Retina (tissue), 1 donor: Measurements from ENCODE around the gene TNFSF9.
A peak's percentile ranks its signal among the peaks of the same experiment; 100 is the strongest.
"Not testable (repeated sequence)": the region's sequence is repeated elsewhere in the genome, so short reads cannot be mapped to it uniquely, and the experiment has no call there.

Source experiments
- DNase-seq: peaks from one replicate; pipeline ENCODE4 v3.0.0-alpha.2; 2016

TNFSF9 gene

DNA sequence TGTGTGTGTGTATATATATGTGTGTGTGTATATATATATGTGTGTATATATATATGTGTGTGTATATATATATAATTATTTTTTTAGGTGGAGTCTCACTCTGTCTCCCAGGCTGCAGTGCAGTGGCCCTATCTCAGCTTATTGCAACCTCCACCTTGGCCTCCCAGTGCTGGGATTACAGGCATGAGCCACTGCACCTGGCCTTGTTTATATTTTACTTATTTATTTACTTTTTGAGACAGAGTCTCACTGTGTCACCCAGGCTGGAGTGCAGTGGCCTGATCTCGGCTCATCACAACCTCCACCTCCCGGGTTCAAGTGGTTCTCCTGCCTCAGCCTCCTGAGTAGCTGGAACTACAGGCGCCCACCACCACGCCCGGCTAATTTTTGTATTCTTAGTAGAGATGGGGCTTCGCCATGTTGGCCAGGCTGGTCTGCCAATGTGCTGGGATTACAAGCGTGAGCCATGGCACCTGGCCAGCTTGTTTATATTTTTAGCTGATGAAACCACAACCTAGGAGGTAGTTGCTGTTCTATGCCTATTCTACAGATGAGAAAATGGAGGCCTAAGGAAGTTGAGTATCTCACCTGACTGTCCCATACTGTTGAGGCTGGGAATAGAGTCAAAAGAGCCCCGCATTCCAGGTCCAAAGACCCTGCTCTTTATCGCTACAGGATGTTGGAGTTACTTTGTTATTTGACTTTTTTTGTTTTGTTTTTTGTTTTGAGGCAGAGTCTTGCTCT, 22.6 kb upstream of the TNFSF9 start:
- DNase-seq: not testable (repeated sequence)

DNA sequence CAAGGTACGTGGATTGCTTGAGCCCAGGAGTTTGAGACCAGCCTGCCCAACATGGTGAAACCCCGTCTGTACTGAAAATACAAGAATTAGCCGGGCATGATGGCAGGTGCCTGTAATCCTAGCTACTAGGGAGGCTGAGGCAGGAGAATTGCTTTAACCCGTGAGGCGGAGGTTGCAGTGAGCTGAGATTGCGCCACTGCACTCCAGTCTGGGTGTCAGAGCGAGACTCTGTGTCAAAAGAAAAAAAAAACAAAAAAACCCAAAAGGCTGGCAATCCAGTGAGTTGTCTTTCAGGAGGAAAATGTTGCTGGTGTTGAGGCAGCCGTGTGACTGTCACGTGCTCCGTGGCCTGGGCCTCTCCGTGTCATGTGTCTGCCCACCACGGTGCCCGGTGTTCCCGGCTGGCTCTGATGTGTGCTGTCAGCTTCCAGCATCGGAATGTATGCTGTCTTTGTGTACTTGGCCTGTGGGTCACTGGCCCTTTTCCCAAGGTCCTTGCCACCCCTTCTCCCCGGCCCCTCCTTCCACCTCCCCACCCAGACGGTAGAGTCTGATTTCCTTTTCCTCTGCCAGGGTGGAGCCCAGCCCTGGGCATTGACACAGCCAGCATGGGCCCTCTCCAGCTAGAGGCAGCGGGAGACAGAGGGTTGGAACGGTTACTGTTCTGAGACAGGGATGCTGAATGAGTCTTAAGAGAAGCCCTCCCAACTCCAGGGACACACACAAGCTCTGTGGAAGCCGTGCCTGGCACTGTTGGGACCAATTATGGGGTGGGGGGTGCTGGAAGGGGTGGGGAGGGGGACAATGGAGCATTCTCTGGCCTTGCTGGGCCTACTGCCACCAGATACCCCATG, 21.5 kb upstream of the TNFSF9 start:
- peak; percentile 52 for DNase-seq

DNA sequence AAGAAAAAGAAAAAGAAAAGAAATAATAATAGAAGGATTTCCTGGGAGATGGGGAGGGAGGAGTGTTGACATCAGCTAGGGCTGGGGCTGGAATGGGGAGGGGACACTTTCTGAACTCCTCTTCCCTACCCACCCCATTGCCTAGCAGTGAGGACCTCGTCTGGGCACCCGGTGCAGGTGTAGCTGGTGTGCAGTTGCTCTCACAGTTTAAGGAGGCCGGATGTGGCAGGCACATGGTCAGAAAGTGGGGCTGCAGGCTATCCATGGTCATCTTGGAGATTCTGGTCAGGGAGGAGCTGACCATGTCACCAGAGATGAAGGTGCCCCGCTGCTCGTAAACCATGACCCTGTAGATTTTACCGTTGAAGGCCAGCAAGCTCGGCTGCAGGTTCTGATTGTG, 20.2 kb upstream of the TNFSF9 start:
- DNase-seq: no peak

DNA sequence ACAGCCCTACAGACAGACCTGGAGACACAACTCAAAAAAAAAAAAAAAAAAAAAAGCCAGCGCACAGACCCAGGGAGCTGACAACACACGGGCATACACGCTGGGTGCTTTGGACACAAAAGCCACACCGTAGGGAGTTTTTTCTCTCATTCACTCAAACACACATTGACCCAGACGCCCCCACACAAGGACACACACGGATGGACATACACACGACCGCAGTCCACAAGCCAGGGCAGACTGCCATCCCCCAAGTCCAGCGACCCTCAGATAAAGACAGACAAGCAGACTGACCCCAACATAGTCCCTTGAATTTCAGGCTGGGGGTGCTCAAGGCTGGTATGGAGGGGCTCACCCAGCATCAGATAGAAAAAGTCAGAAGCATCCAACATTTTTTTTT, 16.7 kb upstream of the TNFSF9 start:
- DNase-seq: no peak

DNA sequence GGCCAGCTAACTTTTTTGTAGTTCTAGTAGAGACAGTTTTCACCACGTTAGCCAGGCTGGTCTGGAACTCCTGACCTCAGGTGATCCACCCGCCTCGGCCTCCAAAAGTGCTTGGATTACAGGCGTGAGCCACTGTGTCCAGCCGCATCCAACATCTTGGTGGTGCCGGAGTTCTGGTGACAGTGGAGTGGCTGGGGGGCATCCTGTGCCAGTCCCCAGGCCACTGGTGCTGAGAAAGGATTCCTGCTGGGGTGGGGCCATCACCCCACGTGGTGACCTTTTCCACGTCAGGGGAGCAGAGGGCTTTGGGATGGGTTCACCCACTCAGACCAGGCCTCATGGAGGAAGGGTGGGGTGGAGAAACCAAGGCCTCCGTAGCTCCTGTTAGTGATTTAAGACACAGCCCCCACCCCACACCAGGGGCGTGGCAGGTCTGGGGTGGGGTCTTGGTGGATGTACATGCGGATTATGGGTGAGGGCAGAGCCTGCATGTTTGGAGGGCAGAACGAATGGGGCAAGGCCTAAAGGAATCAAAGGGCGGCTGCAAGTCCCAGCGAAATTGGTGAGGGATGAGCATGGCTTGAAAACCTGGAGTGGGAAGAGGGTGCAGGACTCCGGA, 15.8 kb upstream of the TNFSF9 start:
- no peak for DNase-seq

DNA sequence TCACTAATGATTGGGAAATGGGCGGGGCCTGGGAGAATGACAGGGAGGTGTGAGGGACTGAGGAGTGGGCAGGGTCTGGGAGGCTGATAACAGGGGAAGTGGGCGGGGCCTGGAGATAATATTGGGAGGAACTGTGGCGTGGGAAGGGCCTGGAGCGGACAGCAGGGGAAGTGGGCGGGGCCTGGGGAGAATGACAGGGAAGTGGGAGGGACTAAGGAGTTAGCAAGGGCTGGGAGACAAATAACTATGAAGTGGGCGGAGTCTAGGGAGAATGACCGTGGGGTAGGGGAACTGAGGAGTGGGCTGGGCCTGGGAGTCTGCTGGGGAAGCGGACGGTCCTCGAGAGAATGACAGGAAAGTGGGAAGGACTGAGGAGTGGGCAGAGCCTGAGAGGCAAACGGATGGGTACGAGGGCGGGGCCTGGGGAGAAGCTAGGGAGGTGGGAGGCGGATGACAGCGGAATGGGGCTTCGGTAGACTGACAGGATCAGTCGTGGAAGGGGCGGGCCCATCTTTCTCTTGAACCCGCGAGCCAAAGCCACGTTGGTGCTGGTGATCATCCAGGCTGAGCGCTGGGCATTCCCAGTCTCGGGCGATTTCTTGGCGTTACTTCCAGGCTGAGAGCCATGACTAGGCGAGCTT, 14.7 kb upstream of the TNFSF9 start:
- peak; percentile 93 for DNase-seq

DNA sequence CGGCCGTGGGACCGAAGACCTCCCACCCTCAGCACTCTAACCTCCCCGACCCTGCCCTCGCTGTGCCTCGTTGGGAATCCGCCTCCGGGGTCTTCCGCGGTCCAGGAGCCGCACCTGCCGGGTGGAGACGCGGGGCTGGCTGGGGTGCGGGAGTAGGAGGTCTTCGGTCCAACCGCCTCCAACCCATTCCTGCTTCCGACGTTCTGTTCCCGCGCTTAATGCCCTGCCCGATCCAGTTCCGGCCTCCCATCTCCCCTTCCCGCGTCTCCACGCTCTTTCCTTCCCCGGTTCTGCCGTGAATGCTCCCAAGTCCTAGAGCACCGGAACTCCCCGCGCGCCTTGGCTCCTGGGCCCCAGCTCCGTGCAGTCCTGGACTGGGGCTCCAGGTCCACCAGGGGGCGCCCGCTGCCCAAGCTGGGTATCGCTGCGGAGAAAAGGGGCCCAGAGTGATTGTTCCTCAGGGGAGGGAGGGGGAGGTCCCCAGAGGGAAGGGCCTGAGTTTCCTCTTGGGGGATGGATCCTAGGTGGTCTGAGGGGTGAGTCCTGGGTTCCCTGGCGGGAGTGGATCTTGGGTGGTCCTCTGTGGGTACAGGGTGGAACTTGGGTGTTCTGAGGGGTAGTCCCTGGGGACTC, 14.1 kb upstream of the TNFSF9 start:
- DNase-seq: peak; percentile 91

DNA sequence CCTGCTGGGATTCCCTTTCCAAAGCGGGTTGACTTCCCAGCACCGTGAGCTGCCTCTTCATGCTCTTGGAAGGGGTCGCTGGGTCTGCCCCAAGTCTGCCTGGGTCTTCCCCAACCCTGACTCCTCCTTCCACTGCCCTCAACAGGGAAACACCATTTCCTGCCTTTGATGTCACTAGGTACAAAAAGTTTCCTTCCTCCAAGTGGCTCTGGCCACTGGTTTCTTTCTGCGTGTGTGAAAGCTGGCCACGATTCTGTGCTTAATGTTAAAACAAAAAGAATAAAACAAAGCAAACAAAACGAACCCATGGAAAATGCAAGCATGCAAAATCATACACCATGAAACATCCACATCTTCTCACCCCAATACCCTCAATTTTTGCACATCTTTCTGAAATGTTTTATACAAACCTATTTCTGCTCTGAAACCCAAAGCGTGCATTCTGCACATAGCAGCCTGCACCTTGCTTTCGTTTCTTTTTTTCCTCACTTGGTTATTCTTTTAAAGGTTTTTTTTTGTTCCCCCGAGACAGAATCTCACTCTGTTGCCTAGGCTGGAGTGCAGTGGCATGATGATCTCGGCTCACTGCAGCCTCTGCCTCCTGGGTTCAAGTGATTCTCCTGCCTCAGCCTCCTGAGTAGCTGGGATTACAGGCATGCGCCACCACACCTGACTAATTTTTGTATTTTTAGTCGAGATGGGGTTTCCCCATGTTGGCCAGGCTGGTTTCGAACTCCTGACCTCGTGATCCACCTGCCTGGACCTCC, 12.5 kb upstream of the TNFSF9 start:
- DNase-seq: no peak

DNA sequence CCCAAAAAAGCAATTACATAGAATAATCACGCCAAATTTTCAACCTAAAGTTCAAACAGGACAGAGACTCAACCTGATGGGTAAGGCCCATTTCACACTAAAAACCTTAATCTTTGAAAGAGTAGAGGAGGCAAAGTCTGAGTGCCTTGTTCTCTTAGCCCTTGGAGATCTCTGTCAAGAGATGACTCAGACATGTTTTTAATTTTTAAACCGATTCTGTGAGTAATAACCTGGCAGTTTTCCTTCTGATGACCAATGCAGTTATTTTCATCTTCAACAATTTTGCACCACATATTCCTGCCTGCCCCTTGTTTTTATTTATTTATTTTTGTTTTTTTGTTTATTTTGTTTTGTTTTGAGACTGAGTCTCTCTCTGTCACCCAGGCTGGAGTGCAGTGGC, 11.5 kb upstream of the TNFSF9 start:
- DNase-seq: no peak

DNA sequence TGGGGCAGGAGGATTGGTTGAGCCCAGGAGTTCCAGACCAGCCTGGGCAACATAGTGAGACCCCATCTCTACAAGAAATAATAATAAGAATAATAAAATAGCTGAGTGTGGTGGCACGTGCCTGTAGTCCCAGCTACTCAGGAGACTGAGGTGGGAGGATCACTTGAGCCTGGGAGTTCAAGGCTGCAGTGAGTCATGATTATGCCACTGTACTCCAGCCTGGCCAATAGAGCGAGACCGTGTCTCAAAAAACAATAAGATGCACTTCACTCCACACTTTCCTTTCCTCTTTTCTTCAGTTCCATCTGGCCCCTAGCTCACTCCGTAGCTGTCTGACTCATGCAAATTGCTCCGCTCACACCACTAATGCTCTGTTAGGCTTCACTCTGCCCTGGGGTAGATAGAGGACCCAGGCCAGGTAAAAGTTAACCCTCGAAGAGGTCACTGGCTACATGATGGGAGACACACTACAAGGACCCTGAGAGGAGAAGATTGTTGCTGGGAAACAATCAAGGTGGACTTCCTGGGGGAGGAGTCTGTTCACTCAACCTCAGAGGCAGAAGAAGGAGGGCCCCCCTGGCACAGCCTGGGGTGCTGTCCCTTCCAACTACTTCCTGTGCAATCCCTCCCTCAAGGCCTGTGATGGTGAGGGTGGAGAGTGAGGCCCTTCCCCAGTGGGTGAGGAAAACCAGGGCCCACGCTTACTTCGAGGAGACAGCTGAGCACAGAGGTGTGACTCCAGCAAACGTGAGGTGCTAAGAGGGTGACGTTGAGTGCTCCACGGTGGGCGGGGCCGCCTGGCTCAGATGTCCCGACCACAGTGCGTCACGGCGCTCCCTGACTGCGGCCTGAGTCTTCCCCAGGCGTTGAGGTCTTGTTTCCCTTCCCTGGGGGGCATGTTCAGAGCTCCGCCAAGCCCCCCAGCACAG, 8.8 kb upstream of the TNFSF9 start:
- no peak for DNase-seq

DNA sequence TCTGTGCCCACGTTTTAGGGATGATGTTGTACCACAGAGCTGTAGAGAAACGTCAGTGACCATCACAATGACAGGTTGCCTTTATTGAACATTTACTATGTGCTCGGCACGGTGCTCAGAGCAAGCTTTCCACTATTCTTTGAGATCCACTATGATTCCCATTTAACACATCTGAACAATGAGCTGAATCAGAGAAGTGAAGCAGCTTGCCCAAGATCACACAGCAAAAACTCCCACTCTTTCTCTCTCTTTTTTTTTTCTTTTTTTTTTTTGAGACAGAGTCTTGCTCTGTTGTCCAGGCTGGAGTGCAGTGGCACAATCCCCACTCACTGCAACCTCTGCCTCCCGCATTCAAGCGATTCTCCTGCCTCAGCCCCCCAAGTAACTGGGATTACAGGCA, 8.1 kb upstream of the TNFSF9 start:
- DNase-seq: no peak

DNA sequence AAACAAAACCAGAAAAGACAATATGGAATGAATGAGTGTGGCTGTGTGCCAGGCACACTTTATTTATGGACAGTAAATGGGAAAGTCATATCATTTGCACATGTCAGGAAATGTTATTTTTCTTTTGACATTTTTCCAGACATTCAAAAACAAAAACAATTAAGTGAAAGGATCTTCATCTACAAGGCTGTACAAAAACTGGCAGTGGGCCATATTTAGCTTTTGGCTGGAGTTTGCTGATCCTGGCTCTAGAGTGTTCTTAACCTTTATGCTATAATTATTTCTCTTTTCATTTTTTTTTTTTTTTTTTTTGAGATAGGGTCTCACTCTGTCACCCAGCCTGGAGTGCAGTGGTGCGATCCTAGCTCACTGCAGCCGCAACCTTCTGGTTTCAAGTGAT, 6.5 kb upstream of the TNFSF9 start:
- no peak for DNase-seq

DNA sequence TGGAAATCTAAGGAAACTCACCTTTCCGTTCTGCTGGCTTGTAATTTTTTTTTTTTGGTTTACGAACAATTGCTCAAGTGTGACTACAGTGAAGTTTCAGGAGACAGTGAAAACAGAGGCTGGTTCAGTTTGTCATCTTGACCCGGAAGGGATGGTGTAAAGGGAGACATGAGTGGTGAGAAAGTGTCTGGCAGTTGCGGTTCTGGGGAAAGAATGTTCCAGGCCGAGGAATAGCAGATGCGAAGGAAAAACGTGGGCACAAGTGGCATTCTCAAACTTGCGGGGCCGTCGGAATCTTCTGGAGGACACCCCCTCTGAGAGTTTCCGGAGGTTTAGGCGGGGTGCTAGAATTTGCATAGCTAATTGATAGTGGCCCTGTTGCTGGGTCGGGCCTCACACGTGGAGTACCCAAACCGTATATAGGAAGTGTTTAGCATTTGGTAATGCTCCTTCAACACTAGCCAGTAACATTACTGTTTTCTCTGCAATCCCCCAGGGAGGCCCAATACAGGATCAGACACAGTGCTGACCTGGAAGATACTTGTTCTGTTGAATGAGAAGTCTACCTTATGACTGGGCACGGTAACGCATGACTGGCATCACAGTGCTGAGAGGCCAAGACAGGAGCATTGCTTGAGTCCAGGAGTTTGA, 2.8 kb upstream of the TNFSF9 start:
- no peak for DNase-seq

DNA sequence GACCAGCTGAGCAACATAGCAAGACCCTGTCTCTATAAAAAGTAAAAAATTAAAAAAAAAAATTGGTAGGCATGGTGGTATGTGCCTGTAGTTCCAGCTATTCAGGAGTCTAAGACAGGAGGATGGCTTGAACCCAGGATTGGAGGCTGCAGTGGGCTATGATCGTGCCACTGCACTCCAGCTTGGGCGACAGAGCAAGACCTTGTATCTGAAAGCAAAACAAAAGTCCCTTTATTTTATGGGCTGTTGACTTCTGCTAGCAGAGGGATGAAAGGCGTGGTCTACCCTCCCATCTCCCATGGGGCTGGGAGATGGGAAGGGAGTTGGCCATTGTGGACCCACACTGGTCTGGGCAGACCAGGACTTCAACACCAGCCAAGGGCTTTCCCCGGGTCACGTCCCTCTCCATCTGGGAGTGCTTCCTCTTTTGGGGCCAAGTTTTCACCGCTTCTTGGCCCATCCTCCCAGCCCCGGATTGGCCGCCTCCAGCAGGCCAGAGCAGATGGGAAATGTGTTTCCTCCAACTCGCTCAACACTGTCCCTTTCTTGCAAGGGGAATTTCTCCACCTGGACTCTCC, 2.2 kb upstream of the TNFSF9 start:
- DNase-seq: no peak

DNA sequence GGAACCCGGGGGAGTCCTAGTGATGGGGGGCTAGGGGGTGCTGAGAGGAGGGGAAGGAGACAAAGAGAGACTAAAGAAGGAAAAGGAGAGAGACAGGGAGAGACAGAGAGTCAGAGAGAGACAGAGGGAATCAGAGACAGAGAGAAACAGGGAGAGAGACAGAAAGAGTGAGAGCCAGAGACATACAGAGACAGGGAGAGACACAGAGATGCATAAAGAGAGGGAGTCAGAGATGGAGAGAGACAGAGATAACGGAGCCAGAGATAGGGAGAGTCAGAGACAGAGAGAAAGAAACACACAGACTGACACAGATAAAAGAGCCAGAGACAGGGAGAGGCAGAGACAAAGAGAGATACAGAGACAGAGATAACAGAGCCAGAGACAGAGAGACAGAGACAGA, 1.5 kb upstream of the TNFSF9 start:
- no peak for DNase-seq

DNA sequence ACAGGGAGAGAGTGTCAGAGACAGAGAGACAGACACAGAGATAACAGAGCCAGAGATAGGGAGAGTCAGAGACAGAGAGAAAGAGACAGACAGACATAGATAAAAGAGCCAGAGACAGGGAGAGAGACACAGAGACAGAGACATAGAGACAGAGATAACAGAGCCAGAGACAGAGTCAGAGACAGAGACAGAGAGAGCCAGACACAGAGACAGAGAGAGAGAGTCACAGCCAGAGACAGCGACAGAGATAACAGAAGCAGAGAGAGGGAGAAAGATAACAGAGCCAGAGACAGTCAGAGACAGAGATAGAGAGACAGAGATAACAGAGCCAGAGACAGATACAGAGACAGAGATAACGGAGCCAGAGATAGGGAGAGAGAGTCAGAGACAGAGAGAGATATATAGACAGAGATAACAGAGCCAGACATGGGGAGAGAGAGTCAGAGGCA, 865 bp upstream of the TNFSF9 start:
- no peak for DNase-seq

DNA sequence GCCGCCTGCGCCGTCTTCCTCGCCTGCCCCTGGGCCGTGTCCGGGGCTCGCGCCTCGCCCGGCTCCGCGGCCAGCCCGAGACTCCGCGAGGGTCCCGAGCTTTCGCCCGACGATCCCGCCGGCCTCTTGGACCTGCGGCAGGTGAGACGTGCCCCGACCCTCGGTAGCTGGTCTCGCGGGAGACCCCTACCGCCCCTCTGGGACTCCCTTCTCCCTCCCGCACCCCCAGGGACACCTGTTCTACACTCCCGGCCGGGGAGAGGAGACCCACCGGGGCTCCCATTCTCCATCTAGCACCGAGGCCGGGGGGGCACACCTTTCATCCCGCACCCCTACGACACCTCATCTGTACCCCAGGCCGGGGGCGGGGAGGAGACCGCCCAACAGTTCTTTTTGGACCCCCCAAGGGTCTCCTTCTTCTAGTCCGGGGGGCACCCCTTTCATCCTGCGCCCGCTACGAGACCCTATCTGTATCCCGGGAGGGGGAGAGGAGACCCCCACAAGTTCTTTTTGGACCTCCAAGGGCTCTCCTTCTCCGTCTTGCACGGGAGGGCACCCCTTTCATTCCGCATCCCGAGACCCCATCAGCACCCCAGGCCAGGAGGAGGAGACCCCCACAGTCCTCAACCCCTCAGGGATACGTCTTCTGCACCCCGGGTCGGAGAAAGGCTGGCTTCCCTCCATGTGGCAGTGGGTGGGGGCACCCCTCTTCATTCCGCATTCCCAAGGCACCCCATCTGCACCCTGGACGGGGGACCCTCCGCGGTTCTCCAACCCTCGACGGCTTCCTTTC, 533 bp downstream of the TNFSF9 start:
- DNase-seq: no peak

DNA sequence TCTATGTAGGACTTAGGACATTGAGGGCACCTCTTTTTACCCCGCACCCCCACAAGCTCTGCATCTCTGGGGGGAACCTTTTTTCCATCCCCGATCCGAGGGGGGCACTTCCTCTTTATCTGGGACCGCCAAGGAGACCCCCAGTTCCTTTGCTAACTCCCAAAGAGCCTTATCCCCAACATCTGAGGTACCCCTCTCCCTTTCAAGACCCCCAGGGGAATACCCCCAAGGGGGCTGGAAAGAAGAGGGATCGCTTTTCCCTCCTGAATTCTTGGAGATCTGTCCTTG, 1.1 kb downstream of the TNFSF9 start:
- peak; percentile 26 for DNase-seq

DNA sequence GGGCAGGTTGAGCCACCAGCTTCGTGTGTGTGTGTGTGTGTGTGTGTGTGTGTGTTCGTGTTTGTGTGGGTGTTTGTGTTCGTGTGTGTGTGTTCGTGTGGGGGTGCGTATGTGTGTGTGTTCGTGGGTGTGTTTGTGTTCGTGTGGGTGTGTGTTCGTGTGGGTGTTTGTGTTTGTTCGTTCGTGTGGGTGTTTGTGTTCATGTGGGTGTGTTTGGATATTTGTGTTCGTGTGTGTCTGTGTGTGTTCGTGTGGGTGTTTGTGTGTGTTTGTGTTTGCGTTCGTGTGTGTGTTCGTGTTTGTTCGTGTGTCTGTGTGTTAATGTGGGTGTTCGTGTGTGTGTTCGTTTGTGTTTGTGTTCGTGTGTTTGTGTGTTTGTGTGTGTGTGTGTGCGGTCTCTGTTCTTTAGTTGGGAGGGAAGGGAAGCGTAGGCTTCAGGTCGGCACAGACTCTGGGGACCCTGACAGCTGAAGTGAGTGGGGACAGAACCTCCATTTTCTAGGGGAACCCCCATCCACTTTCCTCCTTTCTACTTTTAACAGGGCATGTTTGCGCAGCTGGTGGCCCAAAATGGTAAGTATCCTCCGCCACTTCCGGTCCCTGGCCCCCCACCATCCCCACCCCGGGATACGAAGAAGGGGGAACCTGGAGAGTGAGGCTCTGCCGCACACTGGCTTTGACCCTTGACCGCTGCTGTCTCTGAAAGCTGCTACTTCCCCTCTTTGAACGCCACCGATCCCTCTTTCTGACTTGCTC, 1.6 kb downstream of the TNFSF9 start:
- DNase-seq: no peak
